ENCODE measurements around the gene TTYH3. TPM values are rescaled to one million over a fixed set of nuclear protein-coding genes. Genes with fewer than 3 reads are reported as not detected.

Gene TTYH3
- total and polyA plus RNA-seq, 9 of the 15 experiments (the other 6 are each of a cell fraction or from before 2014, with no cell fraction given) = 0.01 to 5.5 (median 1.1) TPM

DNA sequence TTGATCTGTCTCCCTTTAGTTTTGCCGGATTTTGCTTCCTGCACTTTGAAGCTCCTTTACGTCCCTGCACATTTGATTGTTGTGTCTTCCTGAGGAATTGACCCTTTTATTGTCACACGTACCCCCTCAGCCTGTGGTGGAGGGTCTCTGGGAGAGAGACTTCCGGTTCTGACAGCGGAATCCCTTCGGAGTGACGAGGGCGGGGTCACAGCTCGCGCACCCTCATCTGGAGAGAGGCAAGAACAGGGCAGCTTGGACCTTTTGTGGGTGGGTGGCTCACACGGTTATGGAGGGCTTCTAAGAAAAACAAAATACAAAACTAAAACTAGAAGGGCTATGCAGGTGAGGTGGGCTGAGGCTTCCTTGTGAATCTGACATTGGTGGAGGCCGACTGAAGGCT lies 82.2 kb downstream of the TTYH3 start (continued):
- TF ChIP-seq, protein P1, sequence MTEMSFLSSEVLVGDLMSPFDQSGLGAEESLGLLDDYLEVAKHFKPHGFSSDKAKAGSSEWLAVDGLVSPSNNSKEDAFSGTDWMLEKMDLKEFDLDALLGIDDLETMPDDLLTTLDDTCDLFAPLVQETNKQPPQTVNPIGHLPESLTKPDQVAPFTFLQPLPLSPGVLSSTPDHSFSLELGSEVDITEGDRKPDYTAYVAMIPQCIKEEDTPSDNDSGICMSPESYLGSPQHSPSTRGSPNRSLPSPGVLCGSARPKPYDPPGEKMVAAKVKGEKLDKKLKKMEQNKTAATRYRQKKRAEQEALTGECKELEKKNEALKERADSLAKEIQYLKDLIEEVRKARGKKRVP (CRISPR knock-in tag; IDR thresholded peaks at IDR 0.05) = no peak

Other genes starting within 250 kb of the TTYH3 start
- 8.2 and 8.9 TPM in 2 replicates for gene CHST12, start 228.4 kb upstream of the TTYH3 start, total RNA-seq (2014; rRNA removed)
- gene CHST12, start 228.4 kb upstream of the TTYH3 start, total RNA-seq (2014; rRNA removed; fragmentation: Illumina TruSeq; extraction: Trizol) = 0.84 and 1.1 TPM in 2 replicates
- 4.0 and 4.2 TPM in 2 replicates for gene CHST12, start 228.4 kb upstream of the TTYH3 start, total RNA-seq (2015; rRNA removed; fragmentation: Illumina TruSeq; extraction: Trizol)
- gene CHST12, start 228.4 kb upstream of the TTYH3 start, total RNA-seq (2021) = 17.3 and 19.8 TPM in 2 replicates
- 3.6 and 6.8 TPM in 2 replicates for gene CHST12, start 228.4 kb upstream of the TTYH3 start, polyA plus RNA-seq (2011; rRNA removed)
- gene CHST12, start 228.4 kb upstream of the TTYH3 start, polyA plus RNA-seq (2014; fragmentation: Illumina TruSeq; extraction: Trizol) = 2.1 and 5.7 TPM in 2 replicates
- under 1 TPM; 0.18 to 0.24 TPM for gene CHST12, start 228.4 kb upstream of the TTYH3 start, polyA plus RNA-seq (2014; fragmentation: Nextera tagmentation; extraction: Ambion mirVana)
- 10.3 and 10.6 TPM in 2 replicates for gene CHST12, start 228.4 kb upstream of the TTYH3 start, polyA plus RNA-seq (2014; rRNA removed)
- gene GRIFIN, start 155.6 kb upstream of the TTYH3 start, total RNA-seq (2014; rRNA removed) = not detected in 2 replicates
- not detected in 2 replicates for gene GRIFIN, start 155.6 kb upstream of the TTYH3 start, total RNA-seq (2014; rRNA removed; fragmentation: Illumina TruSeq; extraction: Trizol)
- not detected in 2 replicates for gene GRIFIN, start 155.6 kb upstream of the TTYH3 start, total RNA-seq (2015; rRNA removed; fragmentation: Illumina TruSeq; extraction: Trizol)
- not detected in 2 replicates for gene GRIFIN, start 155.6 kb upstream of the TTYH3 start, total RNA-seq (2021)
- not detected in 2 replicates for gene GRIFIN, start 155.6 kb upstream of the TTYH3 start, polyA plus RNA-seq (2011; rRNA removed)
- not detected in 2 replicates for gene GRIFIN, start 155.6 kb upstream of the TTYH3 start, polyA plus RNA-seq (2014; fragmentation: Illumina TruSeq; extraction: Trizol)
- gene GRIFIN, start 155.6 kb upstream of the TTYH3 start, polyA plus RNA-seq (2014; fragmentation: Nextera tagmentation; extraction: Ambion mirVana) = not detected
- not detected in 2 replicates for gene GRIFIN, start 155.6 kb upstream of the TTYH3 start, polyA plus RNA-seq (2014; rRNA removed)
- gene LFNG, start 112.2 kb upstream of the TTYH3 start, total RNA-seq (2014; rRNA removed) = 0.49 and 0.73 TPM in 2 replicates
- 0.18 and 0.22 TPM in 2 replicates for gene LFNG, start 112.2 kb upstream of the TTYH3 start, total RNA-seq (2014; rRNA removed; fragmentation: Illumina TruSeq; extraction: Trizol)
- gene LFNG, start 112.2 kb upstream of the TTYH3 start, total RNA-seq (2015; rRNA removed; fragmentation: Illumina TruSeq; extraction: Trizol) = 0.25 and 0.30 TPM in 2 replicates
- gene LFNG, start 112.2 kb upstream of the TTYH3 start, total RNA-seq (2021) = 0.81 and 0.89 TPM in 2 replicates
- gene LFNG, start 112.2 kb upstream of the TTYH3 start, polyA plus RNA-seq (2011; rRNA removed) = 0.86 and 1.2 TPM in 2 replicates
- 0.24 and 0.39 TPM in 2 replicates for gene LFNG, start 112.2 kb upstream of the TTYH3 start, polyA plus RNA-seq (2014; fragmentation: Illumina TruSeq; extraction: Trizol)
- under 1 TPM in 1 of 2 experiments, not detected in 1; 0.03 TPM for gene LFNG, start 112.2 kb upstream of the TTYH3 start, polyA plus RNA-seq (2014; fragmentation: Nextera tagmentation; extraction: Ambion mirVana)
- gene LFNG, start 112.2 kb upstream of the TTYH3 start, polyA plus RNA-seq (2014; rRNA removed) = 0.25 and 0.28 TPM in 2 replicates
- gene BRAT1, start 76.5 kb upstream of the TTYH3 start, total RNA-seq (2014; rRNA removed) = 48.2 and 53.8 TPM in 2 replicates
- gene BRAT1, start 76.5 kb upstream of the TTYH3 start, total RNA-seq (2014; rRNA removed; fragmentation: Illumina TruSeq; extraction: Trizol) = 1.9 and 3.7 TPM in 2 replicates
- 14.6 and 17.4 TPM in 2 replicates for gene BRAT1, start 76.5 kb upstream of the TTYH3 start, total RNA-seq (2015; rRNA removed; fragmentation: Illumina TruSeq; extraction: Trizol)
- 49.6 and 49.8 TPM in 2 replicates for gene BRAT1, start 76.5 kb upstream of the TTYH3 start, total RNA-seq (2021)
- 10.5 and 23.7 TPM in 2 replicates for gene BRAT1, start 76.5 kb upstream of the TTYH3 start, polyA plus RNA-seq (2011; rRNA removed)
- 5.8 and 20.3 TPM in 2 replicates for gene BRAT1, start 76.5 kb upstream of the TTYH3 start, polyA plus RNA-seq (2014; fragmentation: Illumina TruSeq; extraction: Trizol)
- under 1 TPM; 0.13 to 0.31 TPM for gene BRAT1, start 76.5 kb upstream of the TTYH3 start, polyA plus RNA-seq (2014; fragmentation: Nextera tagmentation; extraction: Ambion mirVana)
- gene BRAT1, start 76.5 kb upstream of the TTYH3 start, polyA plus RNA-seq (2014; rRNA removed) = 35.3 and 39.1 TPM in 2 replicates
- 7.2 and 8.5 TPM in 2 replicates for gene IQCE, start 73.0 kb upstream of the TTYH3 start, total RNA-seq (2014; rRNA removed)
- 1.7 and 3.5 TPM in 2 replicates for gene IQCE, start 73.0 kb upstream of the TTYH3 start, total RNA-seq (2014; rRNA removed; fragmentation: Illumina TruSeq; extraction: Trizol)
- gene IQCE, start 73.0 kb upstream of the TTYH3 start, total RNA-seq (2015; rRNA removed; fragmentation: Illumina TruSeq; extraction: Trizol) = 3.7 and 4.2 TPM in 2 replicates
- gene IQCE, start 73.0 kb upstream of the TTYH3 start, total RNA-seq (2021) = 7.8 and 8.7 TPM in 2 replicates
- 3.2 and 5.0 TPM in 2 replicates for gene IQCE, start 73.0 kb upstream of the TTYH3 start, polyA plus RNA-seq (2011; rRNA removed)
- 4.4 and 6.5 TPM in 2 replicates for gene IQCE, start 73.0 kb upstream of the TTYH3 start, polyA plus RNA-seq (2014; fragmentation: Illumina TruSeq; extraction: Trizol)
- under 1 TPM; 0.18 to 0.28 TPM for gene IQCE, start 73.0 kb upstream of the TTYH3 start, polyA plus RNA-seq (2014; fragmentation: Nextera tagmentation; extraction: Ambion mirVana)
- 5.1 and 6.1 TPM in 2 replicates for gene IQCE, start 73.0 kb upstream of the TTYH3 start, polyA plus RNA-seq (2014; rRNA removed)
- gene AMZ1, start 56.2 kb downstream of the TTYH3 start, total RNA-seq (2014; rRNA removed) = not detected in 2 replicates
- gene AMZ1, start 56.2 kb downstream of the TTYH3 start, total RNA-seq (2014; rRNA removed; fragmentation: Illumina TruSeq; extraction: Trizol) = not detected in 2 replicates
- not detected in 2 replicates for gene AMZ1, start 56.2 kb downstream of the TTYH3 start, total RNA-seq (2015; rRNA removed; fragmentation: Illumina TruSeq; extraction: Trizol)
- not detected in 2 replicates for gene AMZ1, start 56.2 kb downstream of the TTYH3 start, total RNA-seq (2021)
- not detected in 2 replicates for gene AMZ1, start 56.2 kb downstream of the TTYH3 start, polyA plus RNA-seq (2011; rRNA removed)
- not detected in 2 replicates for gene AMZ1, start 56.2 kb downstream of the TTYH3 start, polyA plus RNA-seq (2014; fragmentation: Illumina TruSeq; extraction: Trizol)
- not detected for gene AMZ1, start 56.2 kb downstream of the TTYH3 start, polyA plus RNA-seq (2014; fragmentation: Nextera tagmentation; extraction: Ambion mirVana)
- gene AMZ1, start 56.2 kb downstream of the TTYH3 start, polyA plus RNA-seq (2014; rRNA removed) = not detected in 2 replicates
- 3.6 and 6.3 TPM in 2 replicates for gene GNA12, start 212.3 kb downstream of the TTYH3 start, total RNA-seq (2014; rRNA removed)
- 6.6 and 8.4 TPM in 2 replicates for gene GNA12, start 212.3 kb downstream of the TTYH3 start, total RNA-seq (2014; rRNA removed; fragmentation: Illumina TruSeq; extraction: Trizol)
- gene GNA12, start 212.3 kb downstream of the TTYH3 start, total RNA-seq (2015; rRNA removed; fragmentation: Illumina TruSeq; extraction: Trizol) = 9.2 and 9.6 TPM in 2 replicates
- 24.5 and 25.0 TPM in 2 replicates for gene GNA12, start 212.3 kb downstream of the TTYH3 start, total RNA-seq (2021)
- 32.7 and 34.2 TPM in 2 replicates for gene GNA12, start 212.3 kb downstream of the TTYH3 start, polyA plus RNA-seq (2011; rRNA removed)
- 19.4 and 20.7 TPM in 2 replicates for gene GNA12, start 212.3 kb downstream of the TTYH3 start, polyA plus RNA-seq (2014; fragmentation: Illumina TruSeq; extraction: Trizol)
- gene GNA12, start 212.3 kb downstream of the TTYH3 start, polyA plus RNA-seq (2014; fragmentation: Nextera tagmentation; extraction: Ambion mirVana) = 1 to 10 TPM in 1 of 2 experiments, under 1 TPM in 1; 0.65 to 2.2 TPM
- 16.4 and 18.3 TPM in 2 replicates for gene GNA12, start 212.3 kb downstream of the TTYH3 start, polyA plus RNA-seq (2014; rRNA removed)